Transverse colon (tissue), 4 donors: ENCODE data around the gene GRAMD1C. TPM values are rescaled to one million over a fixed set of nuclear protein-coding genes. Genes with fewer than 3 reads are reported as not detected.

Experiments used
- DNase-seq: peaks from one replicate; pipeline ENCODE4 v3.0.0-alpha.2; 2019
- H3K27ac ChIP-seq, 4 donors: fragments of 200-600 bp; sonication (generic); 2 replicates each; pipeline ENCODE4 v1.5.1; 2016 to 2018; ENCODE audit warnings: inconsistent platforms in 4 of 4
- H3K27me3 ChIP-seq: fragments of 200-600 bp; sonication (generic); 2 replicates; pipeline ENCODE4 v1.5.1; 2017; ENCODE audit warnings: inconsistent platforms
- H3K36me3 ChIP-seq, 4 donors: fragments of 200-600 bp; sonication (generic); 2 replicates each; pipeline ENCODE4 v1.5.1; 2017 to 2019; ENCODE audit warnings: inconsistent platforms in 4 of 4
- H3K4me1 ChIP-seq, 4 donors: fragments of 200-600 bp; sonication (generic); 2 replicates each; pipeline ENCODE4 v1.5.1; 2017 to 2020; ENCODE audit warnings: inconsistent platforms in 4 of 4
- H3K4me3 ChIP-seq, 4 donors: fragments of 200-600 bp; sonication (generic); 1 replicate in 1 of 4; 2 replicates in 3 of 4; pipeline versions ENCODE4 v1.5.1 to v1.6.1; 2017 to 2019; ENCODE audit warnings: inconsistent platforms in 4 of 4
- H3K9me3 ChIP-seq, 2 donors: fragments of 200-600 bp; sonication (generic); 2 replicates each; pipeline ENCODE4 v1.5.1; 2017 to 2019; ENCODE audit warnings: inconsistent platforms in 2 of 2
- EP300 ChIP-seq: sonication (generic); formaldehyde crosslinking; IDR thresholded peaks from one replicate; pipeline ENCODE4 v1.6.1; 2017; ENCODE audit warnings: antibody characterized with exemption, low read depth
- POLR2A ChIP-seq: fragments of 450-650 bp; IDR thresholded peaks from one replicate; pipeline ENCODE4 v1.6.1; 2016; ENCODE audit warnings: antibody characterized with exemption, mild to moderate bottlenecking, moderate library complexity
- POLR2AphosphoS5 ChIP-seq, 3 donors: sonication (generic); formaldehyde crosslinking; IDR thresholded peaks; one replicate each; pipeline ENCODE4 v1.6.1; 2016; ENCODE audit warnings: antibody characterized with exemption in 3 of 3
- WGBS, 2 donors: methylation state at CpG; one replicate each; pipeline ENCODE4 v1.1.5; 2018; ENCODE audit warnings: low coverage in 1 of 2; 5-methylcytosine and 5-hydroxymethylcytosine counted together
- in situ Hi-C, 4 donors: fragments of 200-750 bp; cut with MboI; loops; one replicate each; pipeline versions ENCODE4 v1.15.0 to v1.15.1; 2017; ENCODE audit warnings: low sequenced_read_pairs in 3 of 4, low pct_ligation_motif_present in 1 of 4, low pct_unique_long_range_greater_than_20kb in 1 of 4
- intact Hi-C: fragments of 100-400 bp; cut with DNase I; formaldehyde crosslinking; loops from one replicate; pipeline ENCODE4 v1.15.1; 2023; ENCODE audit warnings: low total_unique reads
- total RNA-seq, 4 donors: library from RNA; depleted of rRNA; stranded (reverse); fragments of >200 nt; gene quantifications; one replicate each; pipeline ENCODE4 v1.1.0, GENCODE V29; 2016
- TF ChIP-seq, protein P1 (sequence below), 5 experiments: fragments of 200-600 bp in 3 of 5; fragments of 450-650 bp in 2 of 5; sonication (generic) in 3 of 5; IDR thresholded peaks; 1 replicate in 2 of 5; 2 replicates in 3 of 5; pipeline ENCODE4 v1.5.1; 2016 to 2017; ENCODE audit warnings: antibody characterized with exemption in 5 of 5, inconsistent platforms in 3 of 5, mild to moderate bottlenecking in 2 of 5, moderate library complexity in 1 of 5

GRAMD1C gene
- total RNA-seq: 10 to 100 TPM in 3 of 4 donors, 1 to 10 TPM in 1; 2.6 to 24.5 (median 13.3) TPM

DNA sequence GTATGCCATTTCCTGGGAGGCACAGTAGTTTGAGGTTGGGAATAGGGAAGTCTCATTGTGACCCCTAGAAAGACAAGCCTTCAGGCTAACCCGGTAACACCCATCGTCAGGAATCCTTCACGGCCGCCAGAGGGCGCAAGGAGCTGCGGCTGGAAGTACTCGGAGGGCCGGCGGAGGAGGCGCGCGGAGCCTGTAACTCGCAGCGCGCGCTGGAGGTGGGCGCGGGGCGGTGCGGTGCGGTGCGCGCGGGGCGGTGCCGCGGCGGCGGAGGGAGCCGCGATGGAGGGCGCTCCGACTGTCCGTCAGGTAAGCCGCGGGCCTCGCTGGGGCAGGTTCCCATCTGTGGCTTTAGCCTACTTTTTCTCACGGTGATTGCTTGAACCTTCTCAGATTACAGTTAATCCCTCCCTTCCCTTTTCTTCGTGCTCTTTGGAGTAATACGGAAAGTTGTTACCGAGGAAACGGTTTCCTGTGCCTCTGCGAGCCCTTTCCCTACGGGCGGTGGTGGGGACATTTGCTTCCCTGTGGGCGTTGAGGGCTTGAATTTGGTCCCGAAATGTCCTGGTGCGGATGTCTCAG, at the start of gene GRAMD1C:
Gene GRAMD1C (plus strand): TSS at position 158 of the 579 bp plus-strand sequence. CDS start 122 bp downstream, at position 280.
- Histone ChIP-seq H3K27ac (peak within 1 kb of the TSS; percentile 43 to 64 (median 53)), H3K4me3 (peak within 1 kb of the TSS; percentile 31 to 59 (median 50)), H3K36me3 (no peaks in the 10 kb centered on the region), H3K9me3 (no peaks in the 10 kb centered on the region), H3K27me3 (no peaks in the 10 kb centered on the region), H3K4me1 (peaks cover 0 to 4% (median 3%) of the 10 kb centered on the region in 4 donors)
- no peak for TF ChIP-seq POLR2A
- TF ChIP-seq, protein P1, sequence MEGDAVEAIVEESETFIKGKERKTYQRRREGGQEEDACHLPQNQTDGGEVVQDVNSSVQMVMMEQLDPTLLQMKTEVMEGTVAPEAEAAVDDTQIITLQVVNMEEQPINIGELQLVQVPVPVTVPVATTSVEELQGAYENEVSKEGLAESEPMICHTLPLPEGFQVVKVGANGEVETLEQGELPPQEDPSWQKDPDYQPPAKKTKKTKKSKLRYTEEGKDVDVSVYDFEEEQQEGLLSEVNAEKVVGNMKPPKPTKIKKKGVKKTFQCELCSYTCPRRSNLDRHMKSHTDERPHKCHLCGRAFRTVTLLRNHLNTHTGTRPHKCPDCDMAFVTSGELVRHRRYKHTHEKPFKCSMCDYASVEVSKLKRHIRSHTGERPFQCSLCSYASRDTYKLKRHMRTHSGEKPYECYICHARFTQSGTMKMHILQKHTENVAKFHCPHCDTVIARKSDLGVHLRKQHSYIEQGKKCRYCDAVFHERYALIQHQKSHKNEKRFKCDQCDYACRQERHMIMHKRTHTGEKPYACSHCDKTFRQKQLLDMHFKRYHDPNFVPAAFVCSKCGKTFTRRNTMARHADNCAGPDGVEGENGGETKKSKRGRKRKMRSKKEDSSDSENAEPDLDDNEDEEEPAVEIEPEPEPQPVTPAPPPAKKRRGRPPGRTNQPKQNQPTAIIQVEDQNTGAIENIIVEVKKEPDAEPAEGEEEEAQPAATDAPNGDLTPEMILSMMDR (IDR thresholded peaks at IDR 0.05): peak; percentile 75 to 89 (median 79)
- no peak for TF ChIP-seq EP300
- peak in 1 of 3 donors; percentile 19 for TF ChIP-seq POLR2AphosphoS5 (IDR thresholded peaks at IDR 0.05)
- peak; percentile 89 for DNase-seq
- intact Hi-C loops (no loop called here), in situ Hi-C loops (no loop called here)
- 0 to 1% methylated on average over 12 to 48 of the region's 48 CpGs for WGBS, 2 donors

- Histone ChIP-seq H3K4me3 (no peak overlapping the region), H3K4me1 (no peaks in the 10 kb centered on the region), H3K36me3 (peaks cover 0 to 68% (median 22%) of the 10 kb centered on the region in 4 donors), H3K27ac (no peak overlapping the region), H3K27me3 (no peaks in the 10 kb centered on the region), H3K9me3 (no peaks in the 10 kb centered on the region)
- no peak for TF ChIP-seq POLR2A
- TF ChIP-seq, protein P1 (IDR thresholded peaks at IDR 0.05): no peak
- no peak for TF ChIP-seq EP300
- TF ChIP-seq POLR2AphosphoS5 (IDR thresholded peaks at IDR 0.05): no peak
- in situ Hi-C loops: no loop called here
- no peak for DNase-seq
- intact Hi-C loops: no loop called here
Observed at GRCh38 chr3:113791381-113791780, 47.2 kb upstream of the GRAMD1C start.

GRCh38 chr3:113794526-113794925, 44.1 kb upstream of the GRAMD1C start:
- intact Hi-C loops (no loop called here), in situ Hi-C loops (no loop called here)
- Histone ChIP-seq H3K27me3 (no peaks in the 10 kb centered on the region), H3K4me1 (no peaks in the 10 kb centered on the region), H3K27ac (no peak overlapping the region), H3K9me3 (no peaks in the 10 kb centered on the region), H3K4me3 (no peak overlapping the region), H3K36me3 (peaks cover 0 to 71% (median 30%) of the 10 kb centered on the region in 4 donors)
- no peak for DNase-seq
- WGBS, 2 donors: 92 to 98% methylated on average over 4 of the region's 4 CpGs
- TF ChIP-seq, protein P1 (IDR thresholded peaks at IDR 0.05): no peak
- TF ChIP-seq POLR2A (no peak), POLR2AphosphoS5 (IDR thresholded peaks at IDR 0.05) (no peak), EP300 (no peak)

DNA sequence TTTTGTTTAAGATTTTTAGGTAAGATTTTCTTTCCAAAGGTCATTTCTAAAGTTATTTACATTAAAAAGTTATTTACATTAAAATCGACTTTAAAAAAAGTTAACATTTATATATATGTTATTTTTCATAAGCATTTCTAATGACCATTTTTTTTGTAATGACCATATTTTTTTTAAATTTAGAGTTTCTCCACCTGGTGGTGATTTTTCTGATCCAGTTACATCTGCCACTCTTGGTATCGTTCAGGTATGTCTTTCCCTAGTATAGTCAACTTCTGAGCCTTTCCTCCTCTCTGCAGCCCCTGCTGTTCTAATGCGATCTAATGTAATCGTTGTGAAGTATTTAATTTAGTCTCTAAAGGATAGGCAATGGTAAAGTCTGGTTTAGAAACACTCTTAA, 42.9 kb upstream of the GRAMD1C start:
- intact Hi-C loops (no loop called here), in situ Hi-C loops (no loop called here)
- H3K27me3 ChIP-seq: no peaks in the 10 kb centered on the region
- H3K9me3 ChIP-seq: no peaks in the 10 kb centered on the region
- peaks cover 0 to 69% (median 32%) of the 10 kb centered on the region in 4 donors for H3K36me3 ChIP-seq
- H3K27ac ChIP-seq: no peak overlapping the region
- no peak overlapping the region for H3K4me3 ChIP-seq
- no peak for DNase-seq
- no peaks in the 10 kb centered on the region for H3K4me1 ChIP-seq
- TF ChIP-seq EP300: no peak
- WGBS, 2 donors: 78 to 83% methylated on average over 4 of the region's 4 CpGs
